OCI-LY7 (cell line): ENCODE results near the gene SPTBN4.

Experiments
- CTCF ChIP-seq: fragments of 200-600 bp; sonication (generic); conservative IDR thresholded peaks from 2 replicates; pipeline ENCODE4 v1.5.1; 2014; ENCODE audit warnings: mild to moderate bottlenecking, antibody characterized with exemption, low read length, moderate library complexity, mixed read lengths
- EZH2phosphoT487 ChIP-seq: fragments of 200-600 bp; sonication (generic); IDR thresholded peaks from 2 replicates; pipeline ENCODE4 v1.6.1; 2018; ENCODE audit warnings: low read depth, borderline replicate concordance, mild to moderate bottlenecking, mixed run types, antibody characterized with exemption, low read length, moderate library complexity, mixed read lengths

- no peak for TF ChIP-seq CTCF
- TF ChIP-seq EZH2phosphoT487 = no peak
Measured at GRCh38 chr19:40576151-40576584, 109.4 kb downstream of the SPTBN4 start.
